HG02852 (cell line): ENCODE data around the gene ULK1.
"Not testable (repeated sequence)": the region's sequence is repeated elsewhere in the genome, so short reads cannot be mapped to it uniquely, and the experiment has no call there.

Experiments
- ATAC-seq: cut with Tn5 transposase; IDR thresholded peaks from one replicate; pipeline ENCODE4 v1.9.1; 2021; ENCODE audit warnings: mild to moderate bottlenecking, moderate library complexity; ENCODE audit not compliant: unreplicated experiment

ULK1 gene

DNA sequence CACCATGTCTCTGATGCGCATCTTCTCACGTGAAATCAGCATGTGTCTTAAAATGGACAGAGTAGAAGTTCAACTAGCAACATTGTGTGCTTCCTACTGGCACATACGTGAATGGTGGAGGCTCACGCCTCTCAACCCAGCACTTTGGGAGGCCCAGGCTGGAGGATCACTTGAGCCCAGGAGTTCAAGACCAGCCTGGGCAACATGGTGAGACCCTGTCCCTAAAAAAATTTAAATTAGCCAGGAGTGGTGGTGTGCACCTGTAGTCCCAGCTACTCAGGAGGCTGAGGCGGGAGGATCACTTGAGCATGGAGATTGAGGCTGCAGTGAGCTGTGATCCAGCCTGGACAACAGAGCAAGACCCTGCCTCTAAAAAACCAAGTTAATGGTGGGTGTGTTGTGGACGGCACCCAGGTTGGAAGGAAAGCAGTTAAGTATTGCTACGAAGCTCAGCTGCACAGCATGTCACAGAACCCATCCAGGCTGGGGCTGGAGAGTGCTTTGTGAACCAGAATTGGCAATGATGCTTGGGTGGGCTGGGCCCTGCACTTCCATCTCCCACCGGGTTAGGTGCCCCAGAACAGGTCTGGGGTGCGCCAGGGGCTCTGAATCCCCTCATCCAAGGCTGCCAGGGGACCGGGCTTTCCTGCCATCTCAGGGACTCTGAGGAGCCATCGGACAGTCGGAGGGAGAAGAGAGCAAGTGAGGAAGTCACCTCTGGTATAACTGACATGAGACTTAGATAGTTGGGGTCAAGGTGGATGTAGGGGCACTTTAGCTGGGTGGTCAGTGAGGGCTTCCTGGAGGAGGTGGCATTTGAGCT lies 33.0 kb upstream of the ULK1 start:
- ATAC-seq: no peak

DNA sequence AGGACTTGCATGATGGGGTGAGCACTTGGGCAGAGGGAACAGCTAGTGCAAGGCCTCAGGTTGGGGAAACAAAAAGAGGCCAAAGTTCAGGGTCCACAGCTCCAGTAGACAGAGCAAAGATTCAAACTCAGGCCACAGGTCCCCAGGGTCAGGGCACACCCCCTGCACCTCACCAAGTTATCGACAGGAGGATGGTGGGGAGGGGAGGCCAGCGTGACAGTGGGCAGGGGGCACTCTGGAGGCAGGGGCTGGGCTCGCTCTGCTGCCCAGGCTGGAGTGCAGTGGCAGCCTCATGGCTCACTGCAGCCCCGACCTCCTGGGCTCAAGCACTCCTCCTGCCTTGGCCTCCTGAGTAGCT lies 32.4 kb upstream of the ULK1 start:
- ATAC-seq: no peak

DNA sequence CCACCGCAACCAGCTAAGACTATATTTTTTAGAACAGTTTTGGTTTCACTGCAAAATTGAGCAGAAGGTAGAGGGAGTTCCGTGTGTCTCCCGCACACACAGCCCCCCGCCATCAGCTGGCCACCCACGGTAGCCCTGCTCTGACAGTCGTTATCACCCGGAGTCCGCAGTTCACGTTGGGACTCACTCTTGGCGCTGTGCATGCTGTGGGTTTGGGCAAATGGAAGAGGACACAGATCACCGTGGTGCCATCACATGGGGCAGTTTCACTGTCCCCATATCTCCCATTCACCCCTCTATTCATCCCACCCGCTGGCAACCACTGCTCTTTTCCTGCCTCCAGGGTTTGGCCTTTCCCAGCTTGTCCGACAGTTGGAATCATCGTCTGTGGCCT lies 31.8 kb upstream of the ULK1 start:
- ATAC-seq: no peak

DNA sequence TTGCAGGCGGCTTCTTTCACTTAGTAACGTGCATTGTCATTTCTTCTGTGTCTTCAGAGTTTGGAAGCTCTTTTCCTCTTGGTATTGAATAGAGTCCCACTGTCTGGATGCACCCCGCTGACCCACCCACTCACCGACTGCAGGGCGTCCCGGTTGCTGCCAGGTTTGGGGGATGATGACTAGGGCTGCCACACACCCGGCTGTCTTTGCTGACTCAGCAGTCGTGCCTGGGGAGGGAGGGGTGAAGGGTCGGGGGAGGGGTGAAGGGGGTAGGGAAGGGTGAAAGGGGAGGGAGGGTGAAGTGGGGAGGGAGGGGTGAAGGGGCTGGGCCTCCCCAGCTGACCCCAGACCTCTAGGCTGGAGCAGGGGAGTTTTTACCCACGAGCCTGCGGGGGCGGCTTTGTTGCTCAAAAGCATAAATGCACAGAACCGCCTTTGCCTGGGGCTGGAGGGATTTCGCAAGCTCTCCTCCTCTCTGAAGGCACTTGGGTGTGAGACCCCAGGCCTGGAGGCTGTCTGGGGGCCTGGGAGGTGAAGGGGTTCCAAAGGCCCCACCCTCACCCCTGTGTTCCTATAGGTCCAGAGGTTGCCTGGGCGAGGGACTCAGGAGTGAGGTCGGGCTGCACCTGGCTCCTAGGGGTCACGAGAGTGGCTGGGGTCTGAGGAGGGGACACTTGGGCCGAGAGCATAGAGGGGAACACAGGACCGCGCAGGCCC lies 31.3 kb upstream of the ULK1 start:
- ATAC-seq: no peak

DNA sequence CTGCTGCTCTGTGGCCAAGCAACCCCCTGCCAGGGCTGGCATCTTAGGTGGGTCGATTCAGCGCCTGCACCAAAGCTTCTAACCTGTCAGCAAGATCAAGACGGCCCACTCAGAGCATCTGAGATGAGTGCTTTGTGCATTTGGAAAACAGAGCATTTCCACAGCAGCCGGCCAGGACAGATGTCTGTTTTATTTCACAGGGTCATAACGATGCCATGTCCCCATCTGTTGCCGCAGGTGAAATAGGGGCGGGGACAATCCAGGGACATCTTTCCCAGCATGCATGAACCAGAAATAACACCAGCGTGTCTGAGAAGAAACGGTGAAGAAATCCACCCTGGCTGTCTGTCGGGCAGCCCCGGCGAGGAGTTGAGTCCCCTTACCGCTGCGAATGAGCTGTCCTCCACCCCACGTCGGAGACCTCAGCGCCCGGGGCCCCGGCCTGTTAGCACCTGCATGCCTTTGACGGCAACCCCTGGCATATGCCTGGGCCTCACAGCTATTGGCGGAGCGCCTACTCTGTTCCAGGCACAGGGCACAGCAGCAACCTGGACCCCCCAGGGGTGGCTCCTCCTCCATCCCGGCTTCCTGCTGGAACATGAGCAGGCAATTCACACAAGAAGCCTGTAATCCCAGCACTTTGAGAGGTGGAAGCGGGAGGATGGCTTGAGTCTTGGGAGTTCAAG lies 30.6 kb upstream of the ULK1 start:
- no peak for ATAC-seq

DNA sequence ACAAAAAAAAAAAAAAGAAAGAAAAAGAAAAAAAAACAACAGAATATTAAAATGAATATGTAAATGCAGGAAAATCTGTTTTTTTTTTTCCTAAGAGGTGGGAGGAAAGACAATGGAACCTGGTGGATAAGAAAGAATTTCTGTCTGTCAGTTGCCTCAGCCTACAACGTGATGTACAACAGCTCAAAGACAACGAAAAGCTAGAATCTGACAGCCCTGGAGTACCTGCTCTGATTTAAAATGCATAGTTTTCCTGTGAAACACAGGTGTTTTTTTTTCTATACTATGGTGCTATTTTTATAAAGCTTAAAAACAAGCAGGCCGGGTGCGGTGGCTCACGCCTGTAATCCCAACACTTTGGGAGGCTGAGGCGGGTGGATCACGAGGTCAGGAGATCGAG lies 30.0 kb upstream of the ULK1 start:
- no peak for ATAC-seq

DNA sequence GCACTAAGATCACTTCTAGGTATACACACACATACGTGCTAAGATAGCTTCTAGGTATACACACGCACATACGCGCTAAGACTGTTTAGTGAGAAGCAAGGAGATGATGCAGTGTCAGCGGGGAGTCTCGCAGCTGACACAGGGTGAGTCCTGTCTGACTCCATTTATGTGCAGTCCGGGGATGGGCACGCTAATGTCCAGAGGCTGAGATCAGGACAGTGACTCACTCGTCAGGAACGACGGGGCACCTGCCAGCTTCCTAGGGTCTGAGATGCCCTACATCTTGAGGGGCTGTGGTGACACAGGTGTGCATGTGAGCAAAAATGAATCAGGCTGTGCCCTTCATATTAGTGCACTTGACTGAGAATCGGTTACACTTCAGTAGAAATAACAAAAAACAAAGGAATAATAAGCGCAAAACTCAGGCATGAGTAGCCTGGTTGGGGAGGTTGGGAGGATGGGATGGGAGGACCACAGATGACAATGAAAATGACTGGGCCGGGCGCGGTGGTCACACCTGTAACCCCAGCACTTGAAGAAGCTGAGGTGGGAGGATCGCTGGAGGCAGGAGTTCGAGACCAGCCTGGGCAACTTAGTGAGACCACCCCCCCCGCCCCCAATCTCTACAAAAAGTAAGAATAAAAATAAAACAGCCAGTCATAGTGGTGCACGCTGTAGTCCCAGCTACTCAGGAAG lies 29.1 kb upstream of the ULK1 start:
- no peak for ATAC-seq

DNA sequence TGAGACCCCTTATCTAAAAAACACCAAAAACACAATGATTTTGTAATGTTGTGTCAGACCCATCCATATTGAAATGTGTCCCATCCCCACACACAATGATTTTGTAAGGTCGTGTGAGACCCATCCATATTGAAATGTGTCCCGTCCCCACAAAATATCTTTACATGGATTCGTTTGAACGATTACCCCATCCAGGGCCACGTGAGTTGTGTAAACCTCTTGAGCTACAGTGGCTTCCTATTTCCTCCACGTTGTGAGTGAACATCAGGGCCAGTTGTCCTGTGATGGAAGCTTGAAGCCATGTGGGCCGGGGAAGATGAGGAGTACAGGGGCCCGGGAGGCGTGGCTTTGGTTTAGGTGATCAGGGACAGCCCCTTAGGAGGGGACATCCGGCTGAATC lies 27.0 kb upstream of the ULK1 start:
- ATAC-seq: no peak

DNA sequence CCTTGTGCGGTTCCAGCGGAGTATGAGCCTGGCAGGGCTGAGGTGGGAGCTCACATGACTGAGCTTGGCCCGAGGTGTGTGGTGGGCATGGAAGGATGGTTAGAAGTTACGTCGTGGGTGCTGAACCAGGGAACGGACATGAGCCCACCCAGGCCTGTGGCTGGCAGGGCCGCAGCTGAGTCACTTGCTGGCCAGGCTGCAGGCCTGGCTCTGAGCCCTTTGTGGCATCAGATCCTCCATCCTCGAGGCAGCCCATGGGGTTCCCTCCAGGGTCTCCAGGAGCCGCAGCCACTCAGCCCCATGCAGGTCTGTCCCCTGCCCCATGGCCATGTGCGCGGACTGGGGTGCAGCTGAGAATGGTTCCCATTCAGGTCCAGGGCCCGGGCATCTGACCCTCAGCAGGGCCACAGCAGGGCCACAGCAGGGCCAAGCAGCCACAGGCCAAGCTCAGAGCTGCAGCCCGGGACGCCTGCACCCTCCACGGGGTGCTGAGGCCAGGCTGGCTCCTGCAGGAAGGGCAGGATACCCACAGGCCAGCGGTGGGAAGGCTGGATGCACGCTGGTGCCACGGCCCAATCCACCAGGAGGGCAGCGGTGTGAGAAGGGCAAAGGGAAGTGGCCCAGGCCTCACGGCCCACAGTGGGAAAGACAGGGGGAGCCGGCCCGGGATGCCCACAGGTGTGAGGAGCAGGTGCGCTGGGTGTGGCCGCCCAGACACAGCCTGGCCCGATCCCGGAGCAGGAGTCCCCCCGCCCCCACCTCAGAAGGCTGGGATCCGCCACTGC lies 26.3 kb upstream of the ULK1 start:
- ATAC-seq: no peak

DNA sequence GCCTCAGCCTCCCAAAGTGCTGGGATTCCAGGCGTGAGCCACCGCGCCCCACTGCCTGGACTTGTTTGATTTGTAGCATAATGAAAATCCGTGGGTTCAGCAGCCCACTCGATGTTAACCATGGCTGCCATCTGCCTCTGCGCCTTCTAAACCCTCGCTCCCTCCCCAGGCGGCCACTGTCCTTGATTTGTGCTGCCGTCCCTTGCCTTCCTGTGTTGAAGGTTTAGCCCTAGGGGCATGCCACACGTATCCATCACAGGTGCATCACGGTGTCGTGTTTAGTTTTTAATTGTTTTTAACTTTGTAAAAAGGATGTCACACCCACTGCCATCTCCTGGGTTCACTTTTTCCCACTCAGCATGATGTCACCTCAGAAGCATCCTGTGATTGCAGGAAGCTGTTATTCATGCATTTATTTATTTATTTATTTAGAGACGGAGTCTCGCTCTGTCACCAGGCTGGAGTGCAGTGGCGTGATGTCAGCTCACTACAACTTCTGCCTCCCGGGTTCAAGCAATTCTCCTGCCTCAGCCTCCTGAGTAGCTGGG lies 24.5 kb upstream of the ULK1 start:
- no peak for ATAC-seq

DNA sequence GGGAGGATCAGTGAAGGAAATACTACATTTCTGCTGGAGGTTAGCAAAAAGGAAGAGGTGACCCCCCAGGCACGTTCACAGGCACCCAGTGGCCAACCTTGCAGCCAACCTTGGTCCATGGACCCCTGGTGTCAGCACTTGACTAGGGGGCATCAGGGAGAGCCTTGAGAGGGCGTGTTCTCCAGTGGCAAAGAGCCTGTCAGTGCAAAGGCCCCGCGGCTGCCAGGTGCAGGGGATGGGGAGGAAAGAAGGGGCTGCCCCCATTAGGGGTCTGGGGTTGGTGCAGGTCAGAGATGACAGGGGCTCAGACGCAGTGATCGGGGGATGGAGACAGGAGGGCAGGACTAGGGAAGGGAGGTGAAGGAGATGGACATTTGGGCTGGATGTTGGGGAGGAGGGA lies 22.7 kb upstream of the ULK1 start:
- ATAC-seq: no peak

DNA sequence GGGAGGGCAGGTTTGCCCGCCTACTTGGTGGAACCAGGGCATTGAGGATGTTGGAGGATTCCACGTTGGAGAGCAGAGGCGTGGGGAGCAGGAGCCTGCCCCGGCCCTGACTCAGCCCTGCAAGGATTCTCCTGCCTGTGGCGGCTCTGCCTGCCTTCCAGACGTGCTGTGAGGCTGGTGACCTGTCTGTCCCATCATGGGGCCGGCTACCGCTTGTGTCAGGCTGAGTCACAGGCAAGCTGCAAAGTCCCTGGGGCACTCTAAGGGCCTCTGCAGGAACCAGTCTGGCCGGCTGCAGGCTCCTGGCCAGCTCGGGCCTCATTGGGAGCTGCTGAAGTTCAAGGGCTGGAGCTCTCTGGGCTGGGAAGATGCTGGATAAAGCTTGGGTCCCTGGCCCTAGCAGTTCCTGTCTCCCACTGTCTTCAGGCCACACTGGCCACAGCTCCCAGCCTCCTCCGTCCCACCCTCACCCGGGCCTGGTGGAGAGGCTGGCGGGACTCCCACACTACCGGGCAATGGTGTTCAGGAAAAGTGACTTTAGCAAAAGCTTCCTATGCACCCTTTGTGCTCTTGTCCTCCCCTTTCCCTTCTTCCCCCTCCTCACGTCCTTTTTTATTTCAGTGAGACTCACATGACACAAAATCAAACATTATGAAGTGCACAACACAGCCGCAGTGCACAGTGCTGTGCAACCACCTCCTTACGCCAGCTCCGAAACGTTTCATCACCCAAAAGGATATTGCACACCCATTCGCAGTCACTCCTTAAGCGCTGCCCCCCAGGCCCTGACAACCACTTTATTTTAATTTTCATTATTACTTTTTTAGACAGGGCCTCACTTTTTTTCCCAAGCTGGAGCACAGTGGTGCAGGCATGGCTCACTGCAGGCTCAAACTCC lies 22.0 kb upstream of the ULK1 start:
- ATAC-seq: no peak

DNA sequence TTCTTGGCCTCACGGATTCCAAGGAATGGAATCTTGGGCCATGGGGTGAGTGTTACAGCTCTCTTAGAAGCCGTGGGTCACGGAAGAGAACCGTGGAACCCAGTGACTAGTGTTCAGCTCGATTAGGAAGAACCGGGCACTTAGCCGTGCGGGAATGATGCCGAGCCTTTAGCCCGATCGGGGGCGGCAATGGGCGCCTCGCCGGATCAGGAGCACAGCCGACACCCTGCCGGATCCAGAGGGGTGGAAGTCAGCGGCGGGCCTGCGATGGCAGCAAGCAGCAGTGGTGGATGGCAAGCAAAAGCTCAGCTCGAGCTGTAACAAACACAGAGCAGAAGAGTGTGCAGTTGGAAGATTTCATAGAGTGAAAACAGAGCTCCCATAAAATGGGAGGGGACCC lies 21.1 kb upstream of the ULK1 start:
- no peak for ATAC-seq

DNA sequence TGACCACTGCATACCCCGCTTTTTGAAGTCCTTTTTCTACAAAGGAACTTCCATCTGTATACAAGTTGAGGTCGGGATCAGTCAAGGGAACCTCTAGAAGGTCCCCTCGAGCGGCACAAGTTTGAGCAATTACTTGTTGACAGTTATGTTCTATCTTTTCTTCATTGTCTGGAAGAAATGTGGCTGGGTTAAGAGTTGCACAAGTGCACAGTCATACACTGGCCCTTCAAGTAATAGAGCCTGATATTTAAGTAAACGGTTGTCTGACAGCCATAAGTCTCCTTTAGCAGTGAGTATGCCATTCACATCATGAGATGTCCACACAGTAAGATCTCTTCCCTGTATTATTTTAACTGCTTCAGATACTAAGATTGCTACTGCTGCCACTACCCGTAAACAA lies 19.4 kb upstream of the ULK1 start:
- not testable (repeated sequence) for ATAC-seq

DNA sequence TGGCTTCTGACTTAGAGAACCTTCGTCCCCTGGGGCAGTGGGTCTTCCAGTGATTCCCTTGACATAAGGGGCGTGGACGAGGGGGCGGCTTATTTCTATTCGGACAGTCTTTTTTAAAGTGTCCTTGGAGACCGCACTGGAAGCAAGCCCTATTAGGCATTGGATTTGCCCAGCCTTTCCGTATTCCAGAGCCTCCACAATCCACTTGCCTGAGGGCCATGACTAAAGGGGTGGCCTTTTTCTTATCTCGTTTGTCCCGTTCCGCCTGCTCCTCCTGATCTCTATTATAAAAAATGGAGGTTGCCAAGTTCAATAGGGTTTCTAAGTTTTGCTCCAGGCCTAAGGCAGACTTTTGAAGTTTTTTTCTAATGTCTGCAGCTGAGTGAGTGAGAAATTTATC lies 17.2 kb upstream of the ULK1 start:
- not testable (repeated sequence) for ATAC-seq

DNA sequence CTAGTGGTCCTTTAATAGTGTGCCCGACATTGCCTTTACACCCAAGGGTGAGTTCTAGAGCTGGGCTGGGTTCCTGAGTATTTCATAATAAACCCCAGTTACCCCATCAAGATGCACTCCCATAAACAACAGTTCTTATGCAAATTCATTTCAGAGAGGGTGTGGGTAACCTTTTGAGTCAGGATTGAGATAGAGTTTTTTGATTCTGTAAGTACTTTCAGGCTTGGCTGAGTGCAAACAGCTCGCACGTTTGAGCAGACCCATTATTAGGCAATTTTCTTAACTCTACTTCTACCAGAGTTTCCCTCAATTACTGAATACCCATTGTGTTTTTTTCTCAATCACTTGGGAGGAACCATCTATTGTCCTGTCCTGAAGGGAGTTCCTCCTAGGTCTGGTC lies 16.0 kb upstream of the ULK1 start:
- ATAC-seq: not testable (repeated sequence)

DNA sequence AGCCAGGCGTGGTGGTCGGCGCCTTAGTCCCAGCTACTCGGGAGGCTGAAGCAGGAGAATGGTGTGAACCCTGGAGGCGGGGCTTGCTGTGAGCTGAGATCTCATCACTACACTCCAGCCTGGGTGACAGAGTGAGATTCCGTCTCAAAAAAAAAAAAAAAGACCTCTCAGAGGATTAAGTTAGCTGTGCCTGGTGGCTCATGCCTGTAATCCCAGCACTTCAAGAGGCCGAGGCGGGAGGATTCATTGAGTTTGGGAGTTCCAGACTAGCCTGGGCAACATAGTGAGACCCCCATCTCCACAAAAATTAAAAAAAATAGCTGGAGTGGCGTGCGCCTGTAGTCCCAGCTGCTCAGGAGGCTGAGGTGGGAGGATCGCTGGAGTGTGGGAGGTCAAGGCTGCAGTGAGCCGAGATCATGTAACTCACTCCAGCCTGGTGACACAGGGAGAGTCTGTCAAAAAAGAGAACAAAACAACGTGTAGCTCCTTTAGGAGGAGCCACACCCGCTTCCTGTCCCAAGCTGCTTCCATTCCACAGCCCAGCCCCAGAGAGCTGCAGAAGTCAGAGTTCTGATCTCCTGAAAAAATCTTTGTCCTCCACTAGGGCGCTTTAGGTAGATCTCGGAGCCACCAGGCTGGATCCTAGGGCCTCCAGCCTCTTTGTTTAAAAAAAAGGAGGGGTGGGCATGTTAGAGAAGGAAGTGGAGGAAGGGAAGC lies 11.5 kb upstream of the ULK1 start:
- no peak for ATAC-seq

DNA sequence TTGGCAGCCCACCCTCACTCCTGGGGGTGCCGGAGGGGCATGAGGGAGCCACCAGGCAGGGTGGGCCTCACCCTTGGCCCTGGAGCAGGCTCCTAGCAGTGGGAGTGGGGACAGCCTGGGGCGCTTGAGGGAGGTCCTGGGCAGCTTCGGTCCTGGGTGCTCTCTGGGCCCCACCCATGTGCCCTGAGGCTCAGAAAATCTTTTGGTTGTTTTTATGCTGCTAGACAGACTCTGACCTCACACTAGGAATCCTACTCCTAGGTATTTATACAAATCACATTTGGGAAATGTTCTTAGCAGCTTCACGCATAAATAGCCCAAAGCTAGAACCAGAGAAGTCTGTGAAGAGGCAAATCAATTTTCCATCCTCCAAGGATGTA lies 10.9 kb upstream of the ULK1 start:
- ATAC-seq: no peak

DNA sequence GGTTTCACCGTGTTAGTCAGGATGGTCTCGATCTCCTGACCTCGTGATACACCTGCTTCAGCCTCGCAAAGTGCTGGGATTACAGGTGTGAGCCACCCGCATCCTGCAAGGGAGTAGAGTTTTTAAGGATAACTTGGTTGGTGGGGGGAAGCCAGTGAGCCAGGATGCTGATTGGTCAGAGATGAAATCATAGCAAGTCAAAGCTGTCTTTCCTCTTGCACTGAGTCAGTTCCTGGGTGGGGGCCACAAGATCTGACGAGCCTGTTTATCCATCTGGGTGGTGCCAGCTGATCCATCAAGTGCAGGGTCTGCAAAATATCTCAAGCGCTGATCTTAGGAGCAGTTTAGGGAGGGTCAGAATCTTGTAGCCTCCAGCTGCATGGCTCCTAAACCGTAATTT lies 9.3 kb upstream of the ULK1 start:
- ATAC-seq: not testable (repeated sequence)
